NCI-H2081 (cell line): ENCODE results near the gene PTCHD4.
"Not testable (repeated sequence)": the region's sequence is repeated elsewhere in the genome, so short reads cannot be mapped to it uniquely, and the experiment has no call there.

Experiments used
- DNase-seq, 2 experiments: peaks; one replicate each; lab custom pipeline; 2025; lab: John Stamatoyannopoulos, UW

The PTCHD4 gene

DNA sequence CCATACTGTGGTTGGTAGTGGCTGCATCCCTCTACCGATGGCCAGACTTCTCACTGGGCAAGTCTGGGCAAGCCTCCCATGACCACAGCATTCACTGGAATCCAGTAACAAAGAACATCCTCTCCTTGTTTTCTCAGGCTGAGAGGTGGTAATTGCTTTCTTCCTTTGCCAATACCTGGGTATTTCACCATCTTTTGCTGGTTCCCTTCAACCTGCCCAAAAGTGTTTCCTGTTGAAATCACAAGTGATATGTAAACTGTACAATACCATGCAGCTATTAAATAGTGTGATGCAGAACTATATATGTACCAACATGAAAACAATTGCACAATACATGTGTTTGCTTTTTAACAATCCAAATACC is at the start of gene PTCHD4:
Gene PTCHD4, minus strand, starts transcription at position 55 of the 364 bp plus-strand sequence. CDS start 42,240 bp downstream, outside the sequence.
- peak; percentile 69 to 88 for DNase-seq

DNA sequence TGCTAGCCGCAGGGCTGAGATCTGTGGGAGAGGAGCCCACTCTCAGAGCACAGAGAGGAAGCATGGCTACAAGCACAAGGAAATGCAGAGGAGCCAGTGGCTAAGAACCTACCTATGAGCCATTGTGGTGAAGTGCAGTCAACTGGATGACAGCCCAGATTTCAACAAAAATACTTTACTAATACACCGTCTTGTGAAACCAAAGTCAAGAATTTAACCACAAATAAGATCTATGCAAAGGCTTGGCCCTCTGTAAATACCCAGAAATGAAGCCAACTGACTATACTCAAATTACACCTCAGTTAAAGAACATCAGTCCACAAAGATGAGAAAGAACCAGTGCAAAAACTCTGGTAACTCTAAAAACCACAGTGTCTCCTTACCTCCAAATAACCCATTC is 40.1 kb upstream of the PTCHD4 start:
- no peak for DNase-seq

DNA sequence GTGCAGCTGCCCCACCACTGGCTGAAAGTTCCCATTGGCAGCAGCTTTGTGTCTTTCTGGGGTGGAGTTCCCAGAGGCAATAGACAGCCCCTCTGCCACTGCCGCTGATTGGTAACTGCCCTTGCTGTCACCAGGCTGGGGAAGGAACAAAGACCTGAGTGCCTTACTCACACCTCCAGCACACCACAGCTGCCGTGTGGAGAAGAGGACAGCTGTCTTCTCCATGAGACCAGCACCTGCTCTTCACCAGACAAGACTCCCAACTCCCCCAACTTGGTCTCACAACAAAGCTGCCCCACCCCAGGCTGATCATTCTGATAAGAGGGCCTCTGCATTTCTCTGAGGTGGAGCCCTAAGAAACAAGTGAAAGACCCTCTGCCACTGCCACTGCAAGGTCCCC is 39.7 kb upstream of the PTCHD4 start:
- no peak for DNase-seq

DNA sequence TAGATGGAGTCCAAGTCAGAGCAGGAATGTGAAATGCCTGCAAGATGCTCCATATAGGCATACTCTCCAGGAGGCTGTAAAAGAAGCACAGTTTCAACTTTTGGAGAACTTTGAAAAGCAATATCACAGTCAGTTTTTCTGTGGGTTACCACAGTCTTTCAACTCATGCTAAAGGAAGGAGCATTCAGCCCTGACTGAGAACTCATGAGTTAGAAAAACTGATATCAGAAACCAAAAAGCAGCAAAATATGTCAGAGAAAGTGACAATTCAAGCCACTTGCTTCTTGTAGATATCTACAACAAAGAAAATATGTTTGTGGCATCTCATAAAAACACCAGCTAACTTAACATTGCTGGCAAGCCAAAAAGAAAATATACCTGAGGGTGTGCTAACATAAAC is 36.1 kb upstream of the PTCHD4 start:
- no peak for DNase-seq

DNA sequence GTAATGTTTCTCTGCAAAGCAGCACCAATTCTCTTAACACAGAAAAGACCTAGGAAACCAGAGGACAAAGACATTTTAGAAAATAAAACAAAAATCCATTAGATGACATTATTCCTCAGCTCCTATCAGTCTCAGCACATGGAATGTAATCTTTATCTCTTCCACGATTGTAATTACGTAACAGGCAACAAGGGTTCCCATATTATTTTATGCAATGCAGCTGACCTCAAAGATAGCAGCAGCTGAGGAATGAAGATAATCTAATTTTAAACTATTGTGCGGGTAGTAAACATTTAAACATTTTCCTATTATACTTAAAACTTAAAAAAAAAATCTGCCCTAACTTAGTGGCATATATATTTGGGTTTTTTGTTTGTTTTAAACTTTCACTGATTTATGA is 33.0 kb upstream of the PTCHD4 start:
- DNase-seq: no peak

DNA sequence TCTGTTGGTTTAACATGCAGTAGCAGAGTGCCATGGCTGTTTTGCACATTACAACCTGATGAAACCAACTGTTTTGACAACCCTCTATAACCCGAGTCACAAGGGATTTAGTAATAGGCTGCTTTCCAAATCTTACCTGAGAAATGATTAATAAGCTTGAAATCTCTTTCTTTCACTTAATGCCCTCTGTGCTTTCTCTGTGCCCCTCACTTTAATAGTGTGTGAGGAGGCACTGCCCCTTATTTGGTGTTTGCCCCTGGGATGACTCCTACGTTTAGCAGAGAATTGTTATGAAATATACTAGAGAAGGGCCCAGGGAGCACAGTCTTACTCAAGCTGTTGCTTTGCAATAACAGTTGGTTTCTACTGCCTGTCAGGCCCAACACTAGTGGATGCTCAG is 31.0 kb upstream of the PTCHD4 start:
- DNase-seq: no peak

DNA sequence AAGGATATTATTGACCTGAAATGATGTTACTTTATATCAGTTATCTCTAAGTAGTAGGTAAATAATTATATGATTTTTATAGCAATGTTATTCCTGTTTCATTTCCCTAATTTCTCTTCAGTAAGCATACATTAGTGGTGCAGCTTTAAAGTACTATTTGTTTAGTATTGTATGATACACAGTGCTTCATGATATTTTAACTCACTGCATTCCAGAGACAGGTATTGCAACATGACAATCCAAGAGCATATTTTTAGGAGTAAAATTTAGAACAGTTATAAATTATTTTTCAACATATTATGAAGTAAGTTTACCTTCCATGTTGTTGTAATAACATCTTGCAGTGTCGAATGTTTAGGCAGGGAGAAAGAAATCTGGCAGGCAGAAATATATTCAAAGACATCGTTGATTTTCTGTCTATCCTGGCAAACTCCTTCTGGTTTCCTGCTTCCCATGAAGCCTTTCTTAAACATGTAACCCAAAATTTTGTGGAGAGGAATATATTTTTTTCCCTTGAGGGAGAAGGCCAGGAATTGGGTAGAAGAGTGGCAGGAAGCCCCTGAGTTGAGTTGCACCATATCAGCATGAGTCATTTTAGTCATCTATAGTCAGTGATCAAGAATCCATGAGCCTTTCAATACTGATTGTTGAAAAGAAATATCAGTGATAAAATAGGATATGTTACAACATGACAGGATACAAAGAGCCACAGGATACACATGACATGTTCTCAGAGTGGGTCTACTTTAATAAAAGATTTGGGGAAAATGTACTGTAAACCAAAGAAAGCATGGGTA is 29.0 kb upstream of the PTCHD4 start:
- DNase-seq: no peak

DNA sequence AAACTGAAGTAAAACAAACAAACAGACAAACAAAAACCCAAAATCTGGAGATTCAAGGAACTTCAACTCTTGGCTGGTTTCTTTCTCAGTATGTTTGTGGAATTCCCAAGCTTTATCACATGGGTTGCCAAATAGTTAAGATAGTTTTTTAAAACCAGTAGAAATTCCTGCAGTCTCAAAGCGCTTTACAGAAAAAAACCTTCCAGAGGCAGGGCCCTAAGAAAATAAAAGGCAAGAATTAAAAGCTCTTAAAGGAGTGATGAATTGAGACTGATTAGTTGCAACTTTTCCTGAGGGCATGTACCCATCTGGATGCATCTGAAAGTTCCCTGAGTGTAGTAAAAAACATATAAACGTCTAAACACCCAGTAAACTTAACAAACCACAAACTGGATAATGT is 25.9 kb upstream of the PTCHD4 start:
- no peak for DNase-seq

DNA sequence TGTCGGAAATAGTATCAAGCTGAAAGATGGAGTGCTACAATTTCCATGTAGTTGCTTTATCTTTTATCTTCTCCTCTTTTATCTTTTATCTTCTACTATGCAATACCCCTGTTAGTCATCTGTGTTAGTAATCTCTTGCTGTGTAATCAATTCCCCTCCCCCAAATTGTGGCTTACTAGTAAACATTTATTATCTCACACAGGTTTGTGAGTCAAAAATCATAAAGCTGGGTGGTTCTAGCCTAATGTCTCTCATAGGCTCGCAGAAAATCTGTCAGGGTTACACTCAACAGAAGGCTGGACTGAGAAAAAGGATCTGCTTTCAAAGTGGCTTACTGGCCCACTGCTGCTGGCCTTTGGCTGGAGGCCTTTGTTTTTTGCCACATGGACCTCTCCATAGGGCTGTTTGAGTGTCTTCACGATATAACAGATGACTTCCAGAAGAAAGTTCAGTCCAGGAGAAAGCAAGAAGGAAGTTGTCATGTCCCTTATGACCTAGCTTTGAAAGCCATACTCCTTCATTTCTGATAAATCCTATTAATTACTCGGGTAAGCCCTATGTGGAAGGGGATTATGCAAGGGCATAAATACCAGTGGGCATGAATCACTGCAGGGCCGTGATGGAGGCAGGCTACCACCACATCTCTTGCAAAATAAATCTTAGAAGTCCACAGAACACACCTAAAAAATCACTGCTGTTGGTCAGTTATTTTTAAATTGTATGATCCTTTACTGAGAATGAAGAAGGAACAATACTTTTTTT is 24.5 kb upstream of the PTCHD4 start:
- no peak for DNase-seq

DNA sequence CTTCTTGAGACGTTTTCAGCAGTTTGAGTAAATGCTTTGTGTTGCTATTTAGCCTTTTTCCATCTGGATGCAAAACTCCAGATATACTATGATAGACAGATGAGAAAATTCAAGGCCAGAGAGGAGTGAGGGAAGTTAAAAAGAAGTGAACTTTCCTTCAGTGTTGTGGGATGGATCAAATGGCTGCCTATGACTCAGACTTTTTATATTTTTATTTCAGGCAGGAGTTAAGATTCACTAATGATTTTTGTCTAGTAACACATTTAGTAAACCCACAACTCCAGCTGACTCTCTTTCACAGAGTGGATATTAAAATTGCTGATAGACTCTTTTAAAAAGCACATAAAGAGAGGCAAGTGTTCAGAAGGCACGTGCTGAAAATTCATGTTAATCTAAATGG is 23.2 kb upstream of the PTCHD4 start:
- no peak for DNase-seq

DNA sequence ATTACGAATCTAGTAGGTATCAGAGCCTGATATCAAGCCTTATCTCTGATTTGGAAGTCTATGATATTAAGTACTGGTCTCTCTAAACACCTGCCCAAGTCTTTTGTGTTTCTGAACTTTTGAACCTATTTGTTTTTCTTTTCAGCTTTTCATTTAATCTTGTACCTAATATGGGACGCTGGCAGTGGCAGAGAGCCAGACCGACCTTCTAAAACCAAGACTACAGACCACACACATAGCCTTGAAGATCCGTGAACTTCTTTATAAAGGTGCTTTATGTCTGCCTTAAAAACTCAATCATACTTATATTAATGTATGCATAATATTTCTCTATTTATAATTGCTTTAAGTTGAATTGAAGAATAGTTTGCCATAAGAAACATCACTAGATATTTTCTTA is 12.6 kb upstream of the PTCHD4 start:
- DNase-seq: no peak

DNA sequence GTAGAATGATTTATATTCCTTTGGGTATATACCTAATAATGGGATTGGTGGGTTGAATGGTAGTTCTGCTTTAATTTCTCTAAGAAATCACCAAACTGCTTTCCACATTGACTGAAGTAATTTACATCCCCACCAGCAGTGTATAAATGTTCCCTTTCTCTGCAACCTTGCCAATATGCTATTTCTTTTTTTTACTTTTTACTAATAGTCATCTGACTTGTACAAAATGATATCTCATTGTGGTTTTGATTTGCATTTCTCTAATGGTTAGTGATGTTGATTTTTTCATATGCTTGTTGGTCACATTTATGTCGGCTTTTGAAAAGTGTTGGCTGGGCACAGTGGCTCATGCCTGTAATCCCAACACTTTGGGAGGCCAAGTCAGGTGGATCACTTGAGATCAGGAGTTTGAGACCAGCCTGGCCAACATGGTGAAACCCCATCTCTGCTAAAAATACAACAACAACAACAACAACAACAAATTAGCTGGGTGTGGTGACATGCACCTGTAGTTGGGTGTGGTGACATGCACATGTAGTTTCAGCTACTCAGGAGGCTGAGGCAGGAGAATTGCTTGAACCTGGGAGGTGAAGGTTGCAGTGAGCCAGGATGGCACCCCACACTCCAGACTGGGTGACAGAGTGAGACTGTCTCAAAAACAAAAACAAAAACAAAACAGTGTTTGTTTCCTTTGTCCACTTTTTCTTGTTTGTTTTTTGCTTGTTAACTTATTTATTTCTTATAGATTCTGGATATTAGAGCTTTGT is 11.2 kb upstream of the PTCHD4 start:
- DNase-seq: not testable (repeated sequence)

DNA sequence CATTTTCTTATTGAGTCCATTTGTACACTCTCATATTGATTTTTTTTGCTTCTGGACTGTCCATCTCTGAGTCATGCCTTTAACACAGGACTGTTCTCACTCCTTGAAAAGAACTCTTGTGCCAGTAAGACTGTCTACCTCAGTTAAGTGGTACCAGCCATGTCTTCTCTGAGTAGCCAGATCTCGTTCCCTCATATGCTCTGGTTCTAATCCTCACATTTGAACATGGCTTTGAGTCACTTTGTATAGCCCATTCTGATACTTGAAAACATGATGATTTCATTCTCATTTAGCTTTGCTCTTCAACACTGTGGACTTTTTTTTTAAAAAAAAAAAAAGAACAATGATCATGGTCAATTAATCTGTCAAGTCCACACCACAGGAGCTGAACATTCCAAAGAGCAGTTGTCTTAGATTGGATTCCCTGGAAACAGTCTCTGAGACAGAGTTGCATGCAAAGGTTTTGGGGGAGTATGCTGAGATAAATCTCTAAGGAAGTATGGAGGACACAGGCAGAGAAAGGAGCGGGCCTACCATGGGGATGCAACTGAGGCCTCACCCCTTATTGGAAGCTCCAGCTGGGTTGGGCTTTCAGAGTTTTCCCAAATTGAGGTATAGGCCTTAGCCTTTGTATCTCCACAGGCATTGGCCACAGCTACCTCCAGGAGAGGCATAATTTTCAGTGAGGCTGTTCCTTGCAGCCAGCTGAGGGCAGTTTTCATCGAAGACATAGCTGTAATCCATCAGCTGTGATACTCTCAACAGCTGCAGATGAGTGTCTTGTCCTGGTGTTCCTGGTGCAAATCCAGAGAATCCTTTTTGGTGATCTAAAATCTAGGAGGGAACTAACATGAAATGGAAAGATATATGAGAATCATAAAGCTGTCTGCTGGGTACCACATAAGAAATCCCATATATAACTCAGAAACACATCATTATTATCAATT is 6.0 kb upstream of the PTCHD4 start:
- no peak for DNase-seq

DNA sequence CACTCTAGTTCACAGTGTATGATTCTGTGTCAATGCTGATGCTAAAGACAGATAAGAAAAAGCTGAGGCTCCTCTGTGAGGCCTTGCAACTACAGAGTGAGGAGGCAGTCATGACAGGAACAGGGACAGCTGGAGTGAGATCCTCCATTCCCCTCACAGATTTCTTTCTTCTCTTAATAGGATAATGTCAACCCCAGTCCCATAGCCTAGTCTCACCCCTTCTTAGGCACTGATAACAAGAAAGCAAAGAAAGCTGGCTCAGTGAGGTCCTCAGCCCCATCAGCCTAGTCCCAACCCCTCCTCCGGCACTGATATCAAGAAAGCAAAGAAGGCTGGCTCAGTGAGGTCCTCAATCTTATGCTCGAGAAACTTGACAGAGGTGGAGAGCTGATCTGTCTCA is 2.1 kb upstream of the PTCHD4 start:
- DNase-seq: no peak

DNA sequence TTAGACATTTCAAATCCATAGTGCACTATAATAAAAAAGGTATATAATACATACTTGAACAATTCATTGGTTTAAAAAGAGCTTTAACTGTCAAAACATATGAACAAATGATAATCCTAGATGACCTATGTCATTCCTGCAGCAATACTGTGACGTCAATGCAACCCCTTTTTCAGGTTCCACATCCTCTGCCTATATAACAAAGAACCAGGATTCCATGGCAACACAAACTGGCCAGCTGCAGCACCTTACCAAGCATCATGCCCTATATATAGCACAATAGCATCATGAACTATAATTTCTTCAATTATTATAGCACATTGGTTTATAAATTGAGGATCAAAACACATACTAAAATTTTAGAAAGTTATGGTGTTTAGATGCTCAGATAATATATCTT is 578 bp upstream of the PTCHD4 start:
- peak; percentile 46 to 74 for DNase-seq

DNA sequence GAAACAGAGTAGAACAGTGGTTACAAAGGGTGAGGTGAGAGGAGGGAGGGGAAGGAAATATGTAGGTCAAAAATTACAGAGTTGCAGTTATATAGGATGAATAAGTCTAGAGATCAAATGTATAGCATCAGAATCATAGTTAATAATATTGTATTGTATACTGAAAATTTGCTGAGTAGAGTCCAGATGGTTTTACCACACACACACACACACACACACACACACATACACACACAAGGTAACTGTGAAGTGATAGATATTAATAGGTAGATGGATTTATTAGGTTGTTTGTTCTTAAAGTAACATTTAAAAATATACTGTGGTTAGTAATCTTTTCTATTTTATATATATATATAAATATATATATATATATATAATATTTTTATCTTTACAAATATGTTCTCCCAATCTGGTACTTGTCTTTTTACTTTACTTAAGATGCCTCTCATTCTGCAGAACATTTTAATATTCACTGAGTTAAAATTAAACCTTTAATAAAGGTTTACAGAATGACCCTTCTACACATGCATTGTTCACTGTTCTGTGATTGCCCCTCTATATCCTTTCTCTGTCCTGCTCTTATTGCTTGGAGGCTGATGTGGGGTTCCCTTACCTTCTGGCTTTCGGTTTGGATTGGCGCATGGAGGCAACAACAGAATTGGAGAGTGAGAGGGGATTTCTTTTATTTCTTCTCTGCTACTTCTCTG is 408 bp downstream of the PTCHD4 start:
- DNase-seq: peak in 1 of 2 experiments; percentile 10

DNA sequence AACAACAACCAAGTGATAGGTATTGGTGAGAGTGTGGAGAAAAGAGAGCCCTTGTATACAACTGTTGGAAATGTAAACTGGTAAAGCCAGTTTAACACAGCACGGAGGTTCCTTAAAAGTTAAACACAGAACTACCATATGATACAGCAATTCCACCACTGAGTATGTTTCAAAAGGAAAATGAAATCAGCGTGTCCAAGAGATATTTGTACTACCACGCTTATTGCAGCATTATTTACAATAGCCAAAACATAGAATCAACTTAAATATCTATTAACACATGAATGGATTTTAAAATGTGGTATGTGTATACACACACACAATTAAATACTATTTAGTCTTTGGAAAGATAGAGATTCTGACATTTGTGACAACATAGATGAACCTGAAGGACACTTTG is 1.1 kb downstream of the PTCHD4 start:
- no peak for DNase-seq

DNA sequence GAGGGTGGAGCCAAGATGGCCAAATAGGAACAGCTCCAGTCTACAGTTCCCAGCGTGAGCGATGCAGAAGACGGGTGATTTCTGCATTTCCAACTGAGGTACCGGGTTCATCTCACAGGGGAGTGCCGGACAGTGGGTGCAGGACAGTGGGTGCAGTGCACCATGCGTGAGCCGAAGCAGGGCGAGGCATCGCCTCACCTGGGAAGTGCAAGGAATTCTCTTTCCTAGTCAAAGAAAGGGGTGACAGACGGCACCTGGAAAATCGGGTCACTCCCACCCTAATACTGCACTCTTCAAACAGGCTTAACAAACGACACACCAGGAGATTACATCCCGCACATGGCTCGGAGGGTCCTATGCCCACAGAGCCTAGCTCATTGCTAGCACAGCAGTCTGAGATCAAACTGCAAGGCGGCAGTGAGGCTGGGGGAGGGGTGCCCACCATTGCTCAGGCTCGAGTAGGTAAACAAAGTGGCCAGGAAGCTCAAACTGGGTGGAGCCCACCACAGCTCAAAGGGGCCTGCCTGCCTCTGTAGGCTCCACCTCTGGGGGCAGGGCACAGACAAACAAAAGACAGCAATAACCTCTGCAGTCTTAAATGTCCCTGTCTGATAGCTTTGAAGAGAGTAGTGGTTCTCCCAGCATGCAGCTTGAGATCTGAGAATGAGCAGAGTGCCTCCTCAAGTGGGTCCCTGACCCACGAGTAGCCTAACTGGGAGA is 8.4 kb downstream of the PTCHD4 start:
- DNase-seq: not testable (repeated sequence)

DNA sequence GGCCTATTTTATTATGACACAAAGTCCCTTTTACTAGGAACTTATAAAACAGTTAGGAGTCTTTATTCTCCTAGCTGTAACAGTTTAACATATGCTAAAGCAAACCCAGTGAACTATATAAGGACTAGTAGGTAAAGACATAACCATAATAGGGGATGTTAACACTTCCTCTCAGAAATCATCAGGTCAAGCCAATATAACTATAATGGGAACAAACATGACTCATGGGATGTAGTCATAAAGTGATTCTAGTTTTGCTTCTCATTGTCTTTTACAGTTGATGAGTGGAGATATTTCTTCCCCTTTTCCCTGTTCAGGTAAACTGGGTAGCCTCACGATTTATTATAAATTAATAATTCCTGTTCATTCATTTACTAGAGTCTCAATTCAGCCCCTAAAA is 9.7 kb downstream of the PTCHD4 start:
- peak in 1 of 2 experiments; percentile 5 for DNase-seq

DNA sequence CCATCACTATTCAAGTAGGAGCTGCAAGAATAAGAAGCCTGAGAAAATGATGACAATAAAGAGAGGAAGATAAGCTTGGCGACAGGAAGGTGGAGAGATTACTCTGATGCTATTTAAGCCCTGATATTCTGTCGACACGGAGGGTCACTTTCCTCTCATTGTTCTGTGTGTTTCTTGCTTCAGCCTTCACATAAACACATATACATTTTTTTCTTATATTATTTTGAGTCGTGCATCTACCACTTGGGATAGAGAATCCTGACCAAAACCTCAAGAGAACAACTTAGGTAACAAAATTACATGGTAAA is 10.5 kb downstream of the PTCHD4 start:
- DNase-seq: no peak
